Activated CD8-positive, alpha-beta memory T cell treated with anti-CD3 and anti-CD28 coated beads, Interleukin-2, amount 50 U/mL, for 24 hours (primary cell): Measurements from ENCODE around the gene MYCBP.
"Not testable (repeated sequence)": the region's sequence is repeated elsewhere in the genome, so short reads cannot be mapped to it uniquely, and the experiment has no call there.

Experiments used
- DNase-seq: peaks from one replicate; pipeline ENCODE4 v3.0.0-alpha.2; 2020; ENCODE audit errors: extremely low read depth

Gene MYCBP

DNA sequence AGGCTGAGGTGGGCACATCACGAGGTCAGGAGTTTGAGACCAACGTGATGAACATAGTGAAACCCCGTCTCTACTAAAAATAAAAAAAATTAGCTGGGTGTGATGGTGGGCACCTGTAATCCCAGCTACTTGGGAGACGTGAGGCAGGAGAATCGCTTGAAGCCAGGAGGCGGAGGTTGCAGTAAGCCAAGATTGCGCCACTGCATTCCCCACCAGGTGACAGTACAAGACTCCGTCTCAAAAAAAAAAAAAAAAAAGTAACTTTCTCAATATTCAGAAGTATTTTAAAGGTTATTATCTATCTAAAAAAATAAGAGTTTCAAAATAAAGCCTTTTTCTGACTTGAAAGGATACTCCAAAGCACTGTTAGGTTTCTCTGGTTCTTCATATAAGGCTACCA, 5.9 kb downstream of the MYCBP start:
- no peak for DNase-seq

DNA sequence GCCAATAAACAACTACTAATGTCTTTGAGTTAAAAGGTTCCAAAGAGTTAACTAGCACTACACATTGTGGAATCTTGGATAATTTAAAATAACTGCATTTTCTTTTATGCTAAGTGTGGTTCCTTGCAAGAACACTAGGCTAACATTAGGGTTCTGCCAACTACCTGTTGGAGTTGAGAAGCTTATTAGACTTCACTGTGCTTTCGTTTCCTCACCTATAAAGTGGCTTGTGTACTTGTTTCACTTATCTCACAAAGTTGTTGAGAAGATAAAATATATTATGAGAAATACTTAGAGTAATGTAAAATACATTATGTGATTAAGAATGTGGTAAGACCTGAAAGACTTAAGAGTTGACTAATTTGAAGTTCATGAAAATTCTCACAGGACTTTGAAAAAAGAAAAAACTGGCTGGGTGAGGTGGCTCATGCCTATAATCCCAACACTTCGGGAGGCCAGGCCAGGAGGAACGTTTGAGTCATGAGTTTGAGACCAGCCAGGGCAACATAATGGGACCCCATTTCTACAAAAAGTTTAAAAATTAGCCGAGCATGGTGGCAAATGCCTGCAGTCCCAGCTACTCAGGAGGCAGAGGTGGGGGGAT, 7.9 kb downstream of the MYCBP start:
- DNase-seq, result no peak

DNA sequence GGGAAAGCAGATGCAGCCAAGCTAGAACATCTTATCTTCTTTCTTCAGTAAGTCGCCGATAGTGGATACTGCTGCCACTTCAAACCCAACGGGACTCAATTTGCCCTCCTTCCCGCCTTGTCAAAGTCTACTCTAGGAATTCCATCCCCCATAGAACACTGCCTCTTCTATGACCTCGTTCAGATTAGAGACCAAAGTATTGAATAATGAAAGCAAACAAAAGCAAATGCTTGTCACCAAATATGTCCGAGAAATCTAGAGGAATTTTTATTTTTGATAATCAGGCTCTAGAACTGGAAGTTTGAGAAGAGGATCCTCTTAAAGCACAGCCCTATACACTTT, 12.7 kb downstream of the MYCBP start:
- DNase-seq, result no peak

DNA sequence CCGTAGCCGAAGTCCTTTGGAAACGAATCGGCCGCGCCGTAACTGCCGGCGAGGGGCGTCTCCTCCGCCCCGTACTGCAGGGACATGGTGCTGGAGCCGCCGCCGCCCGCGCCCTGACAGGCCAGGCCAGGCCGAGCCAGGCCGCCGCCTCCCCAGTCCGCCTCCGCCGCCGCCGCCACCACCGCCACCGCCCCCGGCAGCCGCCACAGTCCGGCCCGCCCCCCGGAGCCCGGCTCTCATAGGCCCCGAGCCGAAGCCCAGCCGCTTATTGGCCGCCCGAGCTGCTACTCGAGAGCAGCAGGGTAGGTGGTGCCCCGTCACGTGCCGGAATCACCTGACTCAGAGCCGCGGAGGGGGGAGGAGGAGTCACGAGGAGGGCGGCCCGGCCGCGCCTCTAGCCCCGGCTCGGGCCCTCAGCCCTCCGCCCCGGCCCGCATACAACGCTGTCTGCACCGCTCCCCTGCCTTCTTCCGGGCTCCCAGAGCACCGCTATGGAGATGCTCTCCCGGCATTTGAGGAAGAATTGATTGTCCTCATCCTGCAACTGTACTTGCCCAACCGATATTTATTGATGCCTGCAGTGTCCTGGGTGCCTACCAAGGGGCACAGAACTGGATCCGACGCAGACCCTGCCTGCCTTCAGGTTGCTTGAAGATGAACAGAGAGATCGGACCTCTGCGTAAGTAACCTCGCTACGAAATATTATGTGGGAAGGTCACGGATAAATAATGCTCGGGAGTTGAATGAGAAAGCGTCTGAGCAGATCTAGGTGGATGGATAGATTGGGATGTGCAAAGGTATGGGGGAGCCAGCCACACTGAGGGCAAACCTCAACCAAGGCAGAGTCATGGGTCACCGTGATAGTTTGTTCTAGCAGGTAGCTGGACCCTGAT, 13.3 kb downstream of the MYCBP start, which contains the start of gene RRAGC:
Gene RRAGC, minus strand, starts transcription at position 212 of the 893 bp plus-strand sequence. Its CDS starts 126 bp downstream, at position 86.
- peak; percentile 95 for DNase-seq

DNA sequence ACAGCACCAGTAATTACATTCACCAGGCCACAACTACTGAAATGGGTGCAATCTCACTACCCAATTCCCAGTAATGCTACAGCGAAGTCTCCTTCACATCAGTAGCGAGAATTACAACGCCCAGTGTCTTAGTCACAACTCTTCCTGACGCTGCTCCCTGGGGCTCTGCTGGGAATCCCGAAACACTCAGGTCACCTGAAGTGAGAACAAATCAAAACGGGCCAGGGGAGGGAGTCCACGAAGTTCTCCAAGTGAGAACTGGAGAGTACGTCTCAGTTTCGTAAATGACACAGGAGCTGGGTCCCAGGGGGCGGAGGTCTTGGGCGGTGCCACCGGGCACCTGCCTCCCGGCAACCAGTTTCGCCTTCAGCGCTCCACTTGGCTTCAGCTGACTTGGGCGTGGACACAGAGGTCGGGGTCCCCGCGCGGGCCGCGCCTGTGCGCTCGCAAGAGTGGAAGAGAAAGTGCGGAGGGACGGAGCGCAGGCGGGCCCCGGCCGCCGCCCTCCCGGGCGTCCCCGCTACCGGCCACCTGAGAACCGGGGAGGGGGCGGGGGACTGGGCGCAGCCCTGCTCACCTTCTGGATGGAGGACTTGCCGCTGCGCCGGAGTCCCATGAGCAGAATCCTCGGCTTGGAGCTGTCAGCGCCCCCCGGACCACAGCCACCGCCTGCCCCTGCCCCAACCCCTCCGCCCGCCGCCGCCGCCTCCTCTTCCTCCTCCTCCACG, 14.2 kb downstream of the MYCBP start:
- no peak for DNase-seq

DNA sequence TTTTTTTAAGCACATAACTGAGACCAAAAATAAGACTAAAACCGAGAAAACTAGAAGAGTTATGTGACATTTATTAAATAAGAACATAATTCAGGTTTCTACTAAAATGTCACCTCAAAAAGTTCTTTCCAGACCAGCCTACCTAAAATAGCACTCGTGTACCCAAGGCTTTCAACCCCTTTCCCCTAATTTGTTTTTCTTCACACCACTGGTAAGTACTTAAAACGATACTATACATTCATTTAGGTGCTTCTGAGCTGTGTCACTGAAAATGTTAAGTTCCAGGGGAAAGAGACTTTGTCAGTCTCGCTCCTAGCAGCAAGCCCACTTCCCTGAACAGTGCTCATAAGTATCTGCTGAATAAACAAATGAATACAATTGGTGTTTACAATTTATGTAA, 20.4 kb downstream of the MYCBP start:
- DNase-seq, result no peak

DNA sequence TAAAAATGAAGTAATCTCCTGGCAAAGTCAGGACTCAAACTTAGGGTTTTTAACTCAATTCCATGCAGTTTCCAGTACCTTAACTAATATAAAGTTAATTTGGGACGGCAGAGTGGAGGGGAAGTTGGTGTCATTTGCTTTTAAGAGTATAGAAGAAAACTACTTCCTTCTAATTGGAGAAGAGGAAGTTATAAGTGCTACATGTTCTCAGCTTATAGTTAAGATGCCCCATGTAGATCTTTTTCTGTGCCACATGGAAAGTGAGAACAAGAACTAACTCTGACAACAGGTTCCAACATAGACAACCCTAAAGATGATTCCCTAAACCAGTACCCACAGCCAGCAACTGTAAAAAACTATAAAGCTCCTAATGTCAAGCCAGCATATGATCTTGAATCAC, 25.1 kb downstream of the MYCBP start:
- DNase-seq, result no peak

DNA sequence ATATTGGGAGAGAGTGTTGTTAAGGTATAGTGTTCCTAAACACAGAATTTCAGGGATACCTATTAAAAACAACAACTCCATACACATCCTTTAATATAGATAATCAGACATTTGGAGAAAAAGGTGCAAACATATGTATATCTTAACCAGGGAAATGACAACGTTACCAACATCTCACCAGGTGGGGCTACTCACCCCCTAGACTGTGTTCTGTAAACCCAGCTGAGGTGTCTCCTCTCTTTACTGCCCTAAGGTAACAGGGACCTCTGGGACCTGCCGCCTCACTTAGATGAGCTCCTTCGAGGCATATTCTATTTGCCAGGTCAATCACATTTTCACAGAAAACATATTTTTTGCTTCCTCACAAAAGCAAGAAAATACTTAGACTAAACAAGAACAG, 26.9 kb downstream of the MYCBP start:
- no peak for DNase-seq

DNA sequence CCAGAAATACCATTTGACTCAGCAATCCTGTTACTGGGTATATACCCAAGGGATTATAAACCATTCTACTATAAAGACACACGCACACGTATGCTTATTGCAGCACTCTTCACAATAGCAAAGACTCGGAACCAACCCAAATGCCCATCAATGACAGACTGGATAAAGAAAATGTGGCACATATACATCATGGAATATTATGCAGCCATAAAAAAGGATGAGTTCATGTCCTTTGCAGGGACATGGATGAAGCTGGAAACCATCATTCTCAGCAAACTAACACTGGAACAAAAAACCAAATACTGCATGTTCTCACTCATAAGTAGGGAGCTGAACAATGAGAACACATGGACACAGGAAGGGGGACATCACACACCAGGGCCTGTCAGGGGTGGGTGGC, 28.1 kb downstream of the MYCBP start:
- DNase-seq, result not testable (repeated sequence)

DNA sequence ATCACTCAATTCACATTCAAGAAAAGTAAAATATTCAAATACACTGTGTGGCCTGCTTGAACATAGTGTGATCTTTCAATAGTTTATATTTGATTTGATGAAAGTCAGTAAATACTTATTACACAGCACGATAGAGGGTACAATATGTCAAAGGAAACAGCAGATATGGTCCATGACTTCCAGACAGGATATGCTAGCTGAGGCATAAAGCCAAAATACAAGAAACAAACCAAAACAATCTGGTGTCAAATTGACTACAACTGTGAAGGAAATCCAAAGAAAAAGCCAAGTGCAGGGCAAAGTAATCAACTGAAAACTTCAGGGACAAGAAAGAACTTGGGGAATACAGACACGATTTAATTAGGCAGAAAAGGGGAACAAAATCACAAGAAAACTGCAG, 32.9 kb downstream of the MYCBP start:
- DNase-seq, result no peak

DNA sequence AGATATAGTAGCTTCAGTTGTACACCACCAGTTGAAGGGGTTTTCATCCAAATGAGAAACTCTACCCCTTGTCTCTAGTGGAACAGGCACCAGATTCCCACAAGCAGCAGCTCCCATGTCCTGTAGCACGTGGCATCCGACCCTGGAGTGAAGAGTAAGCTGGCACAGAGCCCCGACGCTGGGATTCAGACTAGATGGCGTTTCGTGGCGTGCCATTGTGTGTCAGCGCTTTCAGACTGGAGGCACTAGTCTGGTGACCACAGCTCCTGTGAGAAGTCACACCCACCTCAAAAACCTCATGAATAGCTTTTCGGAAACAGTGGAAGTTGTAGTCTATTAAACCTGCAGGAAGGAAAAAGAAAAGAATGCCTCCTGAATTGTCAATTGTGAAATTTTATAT, 33.8 kb downstream of the MYCBP start:
- no peak for DNase-seq

DNA sequence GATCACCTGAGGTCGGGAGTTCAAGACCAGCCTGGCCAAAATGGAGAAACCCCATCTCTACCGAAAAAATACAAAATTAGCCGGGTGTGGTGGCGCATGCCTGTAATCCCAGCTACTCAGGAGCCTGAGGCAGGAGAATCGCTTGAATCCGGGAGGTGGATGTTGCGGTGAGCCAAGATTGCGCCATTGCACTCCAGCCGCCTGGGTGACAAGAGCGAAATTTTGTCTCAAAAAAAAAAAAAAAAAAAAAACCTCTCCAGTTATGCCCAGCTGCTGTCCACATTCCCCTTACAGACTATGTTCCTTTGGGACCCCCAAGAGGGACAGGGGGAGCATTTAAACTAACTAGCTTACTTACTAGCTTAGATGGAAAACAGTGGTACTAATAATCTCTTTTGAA, 36.8 kb downstream of the MYCBP start:
- DNase-seq, result not testable (repeated sequence)

DNA sequence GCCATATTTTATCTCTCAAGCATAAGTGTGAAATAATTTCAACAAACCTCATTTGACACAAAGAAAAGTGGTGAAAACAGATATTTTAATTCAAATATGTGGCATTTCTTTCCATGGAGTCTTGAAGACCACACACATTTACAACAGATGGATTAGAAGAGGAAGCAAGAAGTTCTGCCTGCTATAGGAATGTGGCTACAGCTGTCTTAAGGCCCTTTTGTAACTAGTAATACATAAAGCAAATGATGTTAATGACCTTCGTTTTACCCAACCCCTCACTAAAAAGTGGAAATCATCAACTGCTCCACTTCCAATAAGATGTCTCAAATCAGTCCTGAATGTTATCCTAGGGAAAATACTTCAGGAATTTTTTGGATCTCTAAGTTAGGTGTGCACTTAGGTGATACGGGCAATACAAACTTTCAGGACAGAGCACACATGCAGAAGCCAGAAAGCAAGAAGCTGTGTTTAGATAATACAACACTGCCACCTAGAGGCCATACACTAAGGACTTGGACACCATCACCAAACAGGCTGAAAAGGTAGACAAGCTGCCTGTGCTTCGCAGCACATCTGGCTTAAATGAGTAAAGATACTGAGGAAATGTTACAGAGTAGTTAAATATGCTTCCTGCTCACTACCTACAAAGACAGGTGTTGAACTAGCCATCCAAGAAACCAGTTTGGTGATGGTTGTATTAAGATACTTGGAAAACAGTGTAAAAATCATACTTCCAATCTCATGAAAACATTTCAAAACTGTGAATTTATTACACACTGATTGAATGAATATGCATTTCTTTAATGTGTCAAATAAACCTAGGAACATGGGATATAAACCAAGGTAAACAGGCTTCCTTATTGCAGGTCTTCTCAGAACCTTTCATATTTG, 38.0 kb downstream of the MYCBP start:
- DNase-seq, result no peak

DNA sequence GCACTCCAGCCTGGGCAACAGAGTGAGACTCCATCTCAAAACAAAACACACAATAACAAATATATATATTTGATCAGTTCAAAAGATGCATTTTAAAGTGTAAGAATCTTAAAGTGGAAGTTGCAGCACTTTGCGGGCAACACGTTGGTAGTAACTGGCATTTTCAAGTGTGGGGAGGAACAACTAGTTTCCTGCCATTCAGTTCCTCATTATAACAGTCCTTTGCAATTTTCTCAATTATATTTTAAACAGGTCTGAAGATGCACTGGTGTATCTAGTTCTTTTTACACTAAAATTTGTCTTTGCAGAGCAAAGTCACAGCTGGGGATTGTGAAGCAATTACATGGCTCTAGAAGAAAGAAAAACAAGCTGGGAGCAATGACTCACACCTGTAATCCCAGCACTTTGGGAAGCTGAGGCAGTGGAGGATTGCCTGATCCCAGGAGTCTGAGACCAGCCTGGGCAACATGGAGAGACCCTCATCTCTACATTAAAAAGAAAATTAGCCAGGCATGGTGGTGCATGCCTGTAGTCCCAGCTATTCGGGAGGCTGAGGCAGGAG, 38.8 kb downstream of the MYCBP start:
- DNase-seq, result no peak

DNA sequence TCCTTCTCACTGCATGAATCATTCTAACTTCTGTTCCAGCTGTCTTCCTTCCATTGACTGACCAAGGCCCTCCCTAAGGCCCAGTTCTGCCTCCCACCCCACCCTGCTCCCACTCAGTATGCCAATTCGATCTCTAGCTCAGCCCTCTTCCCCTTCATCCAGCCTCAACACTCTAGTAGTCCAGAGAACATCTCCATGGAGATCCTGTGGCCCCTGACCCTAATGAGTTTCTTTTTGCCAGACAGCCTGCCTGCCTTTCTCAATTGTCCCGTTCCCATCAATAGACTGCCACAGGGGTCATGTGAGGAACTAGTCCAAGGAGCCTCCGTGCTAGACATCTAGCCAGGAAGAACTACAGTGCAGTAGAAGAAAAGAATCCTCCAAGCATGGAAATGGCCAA, 40.0 kb downstream of the MYCBP start:
- no peak for DNase-seq

DNA sequence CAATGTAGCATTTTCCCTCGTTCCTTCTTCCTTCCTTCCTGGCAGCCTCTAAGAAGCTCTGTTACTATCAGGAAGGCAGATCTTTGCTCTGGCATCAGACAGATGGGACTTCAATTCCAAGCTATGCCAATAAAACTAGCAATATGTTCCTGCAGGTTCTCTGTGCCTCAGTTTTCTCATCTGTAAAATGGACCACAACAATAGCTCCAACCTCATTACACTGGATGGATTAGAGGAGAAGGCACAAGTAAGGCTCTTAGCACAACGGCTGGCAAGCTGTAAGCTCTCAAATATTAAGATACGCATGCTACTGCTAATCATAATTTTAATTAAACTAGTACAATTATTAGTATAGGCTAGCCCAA, 40.8 kb downstream of the MYCBP start:
- no peak for DNase-seq

DNA sequence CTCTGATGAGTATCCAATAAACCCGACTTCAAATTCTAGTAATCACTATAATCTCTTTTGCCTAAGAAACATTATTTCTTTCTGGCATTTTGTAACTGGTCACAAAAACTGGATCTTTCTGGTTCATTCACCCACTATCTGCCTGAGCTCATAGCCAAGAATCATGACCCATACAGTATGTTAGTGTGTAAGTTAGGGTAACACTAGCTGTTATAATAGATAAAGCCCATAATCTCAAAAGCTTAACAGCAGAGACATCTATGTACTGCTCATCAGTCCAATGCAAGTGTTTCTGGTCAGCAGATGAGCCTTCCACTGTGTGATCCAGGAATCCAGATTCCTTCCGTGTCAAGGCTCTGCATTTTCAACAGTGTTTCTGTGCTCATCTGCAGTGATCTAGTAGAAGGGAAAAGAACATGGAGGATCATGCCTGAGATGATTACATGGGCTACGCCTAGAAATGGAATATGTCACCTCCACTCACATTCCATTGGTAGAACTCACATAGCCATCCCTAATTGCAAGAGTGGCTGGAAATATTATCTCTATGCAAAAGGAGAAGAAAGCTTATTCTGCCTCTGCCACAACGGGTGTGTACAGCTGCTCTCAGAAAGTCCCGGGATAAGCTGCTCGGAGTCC, 41.3 kb downstream of the MYCBP start:
- DNase-seq, result no peak

DNA sequence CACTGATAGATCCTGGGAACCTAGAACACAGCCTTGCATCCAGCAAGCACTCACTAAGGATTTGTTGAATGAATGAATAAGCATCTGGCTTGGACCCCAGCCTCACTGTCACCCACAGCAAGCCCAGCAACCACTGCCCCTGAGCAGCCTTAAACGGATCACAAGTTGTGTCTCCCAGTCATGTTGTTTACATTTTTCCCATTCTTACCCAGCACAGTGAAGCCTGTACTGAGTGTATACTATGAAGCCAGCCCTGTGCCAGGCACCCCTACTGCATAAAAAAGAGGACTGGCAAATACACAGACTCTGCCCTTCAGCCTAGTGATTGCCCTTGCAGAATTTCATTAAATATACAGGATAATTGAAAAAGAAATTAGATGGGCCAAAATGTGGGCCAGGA, 43.8 kb downstream of the MYCBP start:
- no peak for DNase-seq

DNA sequence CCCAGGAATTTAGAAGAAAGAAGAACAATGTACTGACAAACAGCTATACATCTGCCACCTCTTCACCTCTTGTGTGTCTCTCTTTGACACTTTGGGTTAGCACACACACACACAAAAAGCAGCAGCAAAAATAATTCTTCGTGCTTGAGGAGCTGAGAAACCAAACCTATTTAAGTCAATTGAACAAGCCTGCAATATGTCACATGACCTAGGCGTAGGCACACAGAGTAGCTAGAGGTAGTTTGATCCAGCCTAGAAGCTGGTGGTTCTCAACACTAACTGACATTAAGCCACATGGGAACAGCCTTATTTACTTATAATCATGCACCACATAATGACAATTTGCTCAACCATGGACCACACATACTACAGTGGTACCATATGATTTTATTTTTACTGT, 45.8 kb downstream of the MYCBP start:
- no peak for DNase-seq

DNA sequence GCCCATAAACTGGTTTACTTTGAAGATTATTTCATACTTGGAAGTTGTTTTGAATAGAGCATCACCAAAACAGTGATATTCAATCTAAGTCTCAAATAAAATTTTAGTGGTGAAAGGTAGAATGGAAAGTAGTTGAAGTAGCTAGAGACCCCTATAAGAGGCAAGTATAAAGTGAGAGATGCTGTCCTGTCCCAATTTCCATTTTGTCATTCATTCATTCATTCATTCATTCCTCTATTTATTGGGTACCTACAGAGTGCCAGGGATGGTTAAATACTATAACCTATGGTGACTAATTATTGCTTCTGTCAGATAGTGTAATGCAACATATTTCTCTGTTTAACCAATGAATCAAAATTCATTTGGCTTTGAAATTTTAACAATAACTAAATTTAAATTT, 46.3 kb downstream of the MYCBP start:
- DNase-seq, result no peak

DNA sequence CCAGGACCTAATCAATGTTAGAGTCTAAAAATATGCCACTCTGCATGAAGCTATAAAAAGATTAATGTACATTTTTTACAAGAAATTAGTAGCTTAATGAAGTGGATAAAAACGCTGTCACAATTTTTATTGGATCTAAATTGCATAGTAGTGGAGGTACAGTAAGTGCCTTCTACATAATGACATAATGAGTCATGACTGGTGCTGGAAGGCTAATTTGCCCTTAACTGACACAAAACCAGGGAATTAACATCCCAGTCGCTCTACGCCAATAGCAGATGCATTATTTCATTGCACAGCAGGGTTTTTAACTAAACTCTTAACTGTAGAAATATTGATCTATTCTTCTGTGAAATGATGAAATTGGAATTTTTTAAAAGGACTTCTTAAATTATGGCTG, 46.9 kb downstream of the MYCBP start:
- DNase-seq, result no peak
